Measurements from ENCODE around the gene NUDT3. TPM values are rescaled to one million over a fixed set of nuclear protein-coding genes. Genes with fewer than 3 reads are reported as not detected.

The NUDT3 gene
- total and polyA plus RNA-seq, 2 experiments from 2014 or later: 12.1 to 31.1 TPM

- TF ChIP-seq ZNF462 (CRISPR knock-in tag; IDR thresholded peaks at IDR 0.05) (no peak), ZNF331 (CRISPR knock-in tag; IDR thresholded peaks at IDR 0.05; ENCODE audit: low read depth) (no peak), CREB1 (CRISPR knock-in tag; IDR thresholded peaks at IDR 0.05; ENCODE audit: low read depth) (no peak), ZNF114 (CRISPR knock-in tag; IDR thresholded peaks at IDR 0.05) (no peak), JUNB (IDR thresholded peaks at IDR 0.05; ENCODE audit: unreplicated experiment) (no peak), EZH2phosphoT487 (IDR thresholded peaks at IDR 0.05; ENCODE audit: unreplicated experiment) (no peak), ETS1 (IDR thresholded peaks at IDR 0.05) (no peak), STAT1 (IDR thresholded peaks at IDR 0.05; ENCODE audit: unreplicated experiment) (no peak), POLR2AphosphoS5 (IDR thresholded peaks at IDR 0.05; ENCODE audit: low read depth) (no peak), NANOG (IDR thresholded peaks at IDR 0.05; ENCODE audit: borderline replicate concordance) (no peak), CTCF (conservative IDR thresholded peaks at IDR 0.05; ENCODE audit: low read depth in 2 of 2) (no peak)
Observed at GRCh38 chr6:34388421-34388820, 4.0 kb downstream of the NUDT3 start (continued).
